Naive thymus-derived CD4-positive, alpha-beta T cell (primary cell): ENCODE measurements around the gene KCNK4. TPM values are rescaled to one million over a fixed set of nuclear protein-coding genes. Genes with fewer than 3 reads are reported as not detected.

Experiments used
- ATAC-seq: fragments of 150-1000 bp; cut with Tn5 transposase; 2 replicates; pipeline ENCODE4 v1.10.0; 2021; ENCODE audit warnings: mild to moderate bottlenecking, moderate library complexity
- CTCF ChIA-PET: fragments of 350-600 bp; sonication (Branson Sonifier 250); formaldehyde crosslinking; loops from one replicate; lab custom pipeline; 2021; ENCODE audit warnings: antibody characterized with exemption; lab: Charles Lee
- POLR2A ChIA-PET: fragments of 350-600 bp; sonication (Branson Sonifier 250); formaldehyde crosslinking; loops from one replicate; lab custom pipeline; 2021; ENCODE audit warnings: antibody characterized with exemption, inconsistent platforms; lab: Charles Lee
- DNase-seq, 9 donors: peaks; one replicate each; pipeline versions ENCODE4 v3.0.0 to v3.0.0-alpha.2; 2020 to 2022; ENCODE audit warnings: mixed read lengths in 1 of 9
- H3K27ac ChIP-seq: one replicate; pipeline ENCODE4 v1.7.0; 2013; ENCODE audit warnings: mild to moderate bottlenecking, low read depth, low read length, moderate library complexity
- H3K27me3 ChIP-seq, 2 donors: one replicate each; pipeline ENCODE4 v1.7.0; 2013; ENCODE audit warnings: low read length in 2 of 2, mild to moderate bottlenecking in 2 of 2, moderate library complexity in 2 of 2; ENCODE audit not compliant: control insufficient read depth in 2 of 2, insufficient read depth in 2 of 2
- H3K36me3 ChIP-seq, 3 experiments: 1 replicate in 2 of 3; 2 replicates in 1 of 3; pipeline ENCODE4 v1.7.0; 2013; ENCODE audit warnings: low read length in 3 of 3, mild to moderate bottlenecking in 3 of 3, moderate library complexity in 1 of 3; ENCODE audit not compliant: insufficient read depth in 3 of 3, control insufficient read depth in 2 of 3
- H3K4me1 ChIP-seq, 2 donors: one replicate each; pipeline ENCODE4 v1.7.0; 2013; ENCODE audit warnings: low read length in 2 of 2, mild to moderate bottlenecking in 2 of 2, moderate library complexity in 1 of 2; ENCODE audit not compliant: control insufficient read depth in 2 of 2, insufficient read depth in 2 of 2
- H3K4me3 ChIP-seq: 2 replicates; pipeline ENCODE4 v1.7.0; 2013; ENCODE audit warnings: mild to moderate bottlenecking, low read length
- H3K9me3 ChIP-seq, 3 experiments: 1 replicate in 2 of 3; 2 replicates in 1 of 3; pipeline ENCODE4 v1.7.0; 2013; ENCODE audit warnings: low read length in 3 of 3; ENCODE audit not compliant: control insufficient read depth in 2 of 3
- H3K27ac Mint-ChIP-seq, 9 donors: one replicate each; pipeline ENCODE4 v1.8.0; 2020 to 2022; ENCODE audit warnings: mixed read lengths in 9 of 9, mild to moderate bottlenecking in 8 of 9, moderate library complexity in 5 of 9, inconsistent platforms in 2 of 9
- H3K27me3 Mint-ChIP-seq, 5 donors: one replicate each; pipeline ENCODE4 v1.8.0; 2021 to 2022; ENCODE audit warnings: mixed read lengths in 5 of 5, mild to moderate bottlenecking in 1 of 5
- H3K36me3 Mint-ChIP-seq, 5 donors: one replicate each; pipeline ENCODE4 v1.8.0; 2020 to 2022; ENCODE audit warnings: mixed read lengths in 5 of 5, mild to moderate bottlenecking in 3 of 5, inconsistent platforms in 1 of 5
- H3K4me1 Mint-ChIP-seq, 7 donors: one replicate each; pipeline ENCODE4 v1.8.0; 2020 to 2022; ENCODE audit warnings: mixed read lengths in 7 of 7, mild to moderate bottlenecking in 3 of 7, inconsistent platforms in 1 of 7
- H3K4me3 Mint-ChIP-seq, 10 donors: one replicate each; pipeline ENCODE4 v1.8.0; 2020 to 2022; ENCODE audit warnings: mild to moderate bottlenecking in 10 of 10, mixed read lengths in 10 of 10, moderate library complexity in 6 of 10, inconsistent platforms in 2 of 10
- H3K9me3 Mint-ChIP-seq, 11 donors: one replicate each; pipeline ENCODE4 v1.8.0; 2020 to 2022; ENCODE audit warnings: mixed read lengths in 11 of 11, mild to moderate bottlenecking in 4 of 11, inconsistent platforms in 1 of 11, moderate library complexity in 1 of 11
- intact Hi-C, 2 donors: fragments of 100-400 bp; cut with micrococcal nuclease; formaldehyde crosslinking; loops; one replicate each; pipeline ENCODE4 v1.15.1; 2023
- polyA plus RNA-seq, 2 donors: library from polyadenylated mRNA; unstranded; fragments of 300-500 nt; fragmentation: Illumina TruSeq; gene quantifications; one replicate each; pipeline ENCODE4 v1.2.3, GENCODE V29; 2021
- total RNA-seq, 6 experiments: library from RNA in 5 of 6; stranded (reverse) in 5 of 6; gene quantifications; 1 replicate in 5 of 6; 2 replicates in 1 of 6; pipeline ENCODE4 v1.2.3 and lab custom pipeline; 2021 to 2026

Gene KCNK4
- total and polyA plus RNA-seq, 7 experiments from 2014 or later, result 0.42 TPM; not detected in 6

DNA sequence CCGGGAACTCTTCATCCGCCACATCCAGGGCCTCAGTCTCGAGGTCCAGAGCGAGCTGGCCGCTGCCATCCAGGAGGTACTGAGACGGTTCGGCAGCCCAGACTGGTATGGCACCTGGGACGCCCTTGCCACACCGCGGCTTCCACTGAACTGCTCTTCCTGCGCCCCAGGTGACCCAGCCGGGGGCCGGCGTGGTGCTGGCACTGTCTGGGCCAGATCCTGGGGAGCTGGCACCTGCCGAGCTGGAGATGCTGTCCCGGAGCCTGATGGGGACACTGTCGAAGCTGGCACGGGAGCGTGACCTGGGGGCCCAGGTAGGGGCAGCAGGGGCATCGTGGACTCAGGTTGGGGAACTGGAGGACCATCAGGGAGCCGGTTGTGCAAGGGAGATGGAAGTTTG, 50.3 kb downstream of the KCNK4 start:
- CTCF ChIA-PET, result interaction anchor here (1.3 kb wide), 1 partner anchor 23 kb away, joined by 5 read pairs; the partner anchor contains the start of genes PRDX5 and TRMT112
- Mint-ChIP-seq H3K4me1 (peaks cover 23 to 49% (median 30%) of the 10 kb centered on the region in 7 donors), H3K27ac (peak overlapping the region in 5 of 9 donors; percentile 17 to 94 (median 93)), H3K27me3 (peaks cover 0 to 2% (median 0%) of the 10 kb centered on the region in 5 donors), H3K4me3 (peak overlapping the region; percentile 81 to 91 (median 88)), H3K36me3 (peaks cover 0 to 16% (median 13%) of the 10 kb centered on the region in 5 donors), H3K9me3 (no peaks in the 10 kb centered on the region)
- no peak for ATAC-seq
- Histone ChIP-seq H3K36me3 (peaks cover 0 to 30% (median 12%) of the 10 kb centered on the region in 3 experiments), H3K27me3 (no peaks in the 10 kb centered on the region), H3K9me3 (no peaks in the 10 kb centered on the region), H3K4me3 (peak overlapping the region; percentile 73), H3K27ac (peak overlapping the region; percentile 89), H3K4me1 (peaks cover 29 to 30% of the 10 kb centered on the region in 2 donors)
- DNase-seq, result no peak
- intact Hi-C loops, result loop anchor here in 1 of 2 donors (2.0 kb wide), 1 partner anchor 71 kb away; no protein-coding TSS in a partner anchor
- POLR2A ChIA-PET, result interaction anchor here (1.0 to 3.6 kb wide), 3 partner anchors 23 to 135 kb away, joined by 3 to 38 read pairs (median 12); partner anchors contain the start of genes FERMT3, PRDX5 and TRMT112

DNA sequence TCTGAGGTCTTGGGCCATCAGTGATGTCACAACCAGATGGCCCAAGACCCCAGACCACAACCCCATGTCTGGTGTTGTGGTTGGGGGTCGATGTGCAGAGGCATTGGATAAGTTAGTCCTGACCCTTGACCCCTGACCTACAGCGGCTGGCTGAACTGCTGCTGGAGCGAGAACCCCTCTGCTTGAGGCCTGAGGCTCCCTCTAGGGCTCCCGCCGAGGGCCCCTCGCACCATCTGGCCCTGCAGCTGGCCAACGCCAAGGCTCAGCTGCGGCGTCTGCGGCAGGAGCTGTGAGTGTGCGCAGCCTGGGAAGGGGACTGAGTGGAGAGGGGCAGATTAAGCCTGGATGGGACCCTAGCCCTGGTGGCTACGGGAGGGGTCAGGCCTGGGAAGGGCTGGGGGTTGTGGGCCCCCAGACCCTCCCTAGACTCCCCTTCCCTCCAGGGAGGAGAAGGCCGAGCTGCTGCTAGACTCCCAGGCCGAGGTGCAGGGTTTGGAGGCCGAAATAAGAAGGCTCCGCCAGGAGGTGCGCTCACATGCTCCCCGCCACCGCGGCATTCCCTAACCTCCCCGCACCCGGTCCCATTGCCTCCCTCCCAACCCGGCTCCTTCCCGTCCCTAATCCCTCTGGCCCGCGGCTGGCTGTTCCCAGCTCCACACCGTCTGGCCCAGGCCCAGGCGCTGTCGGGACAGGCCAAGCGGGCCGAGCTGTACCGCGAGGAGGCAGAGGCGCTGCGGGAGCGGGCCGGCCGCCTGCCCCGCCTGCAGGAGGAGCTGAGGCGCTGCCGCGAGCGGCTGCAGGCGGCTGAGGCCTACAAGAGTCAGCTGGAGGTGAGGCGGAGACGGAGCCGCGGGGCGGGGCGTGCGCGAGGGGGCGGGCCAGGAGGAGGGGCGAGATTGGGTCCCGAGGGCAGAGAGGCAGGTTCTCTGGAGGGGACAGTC, 51.0 kb downstream of the KCNK4 start:
- ATAC-seq (peak; percentile 80), DNase-seq (peak; percentile 82 to 96 (median 88))
- peak overlapping the region in 9 of 10 donors; percentile 9 to 91 (median 76) for H3K4me3 Mint-ChIP-seq
- peaks cover 0 to 16% (median 13%) of the 10 kb centered on the region in 5 donors for H3K36me3 Mint-ChIP-seq
- peaks cover 0 to 2% (median 0%) of the 10 kb centered on the region in 5 donors for H3K27me3 Mint-ChIP-seq
- Histone ChIP-seq H3K36me3 (peaks cover 0 to 30% (median 12%) of the 10 kb centered on the region in 3 experiments), H3K4me1 (peaks cover 29 to 30% of the 10 kb centered on the region in 2 donors), H3K9me3 (no peaks in the 10 kb centered on the region), H3K4me3 (no peak overlapping the region), H3K27ac (peak overlapping the region; percentile 40), H3K27me3 (no peaks in the 10 kb centered on the region)
- intact Hi-C loops, result loop anchor here (1.0 to 2.0 kb wide), 2 partner anchors 13 to 71 kb away; no protein-coding TSS in a partner anchor
- CTCF ChIA-PET, result interaction anchor here (0.8 to 1.3 kb wide), 2 partner anchors 24 to 263 kb away, joined by 3 to 5 read pairs; partner anchors contain the start of genes PRDX5 and TRMT112
- H3K9me3 Mint-ChIP-seq, result no peaks in the 10 kb centered on the region
- POLR2A ChIA-PET, result interaction anchor here (0.9 to 3.6 kb wide), 7 partner anchors 9 to 135 kb away, joined by 3 to 38 read pairs (median 4); partner anchors contain the start of genes ESRRA, FERMT3, PRDX5 and TRMT112
- H3K27ac Mint-ChIP-seq, result peak overlapping the region in 3 of 9 donors; percentile 25 to 75 (median 42)
- H3K4me1 Mint-ChIP-seq, result peaks cover 23 to 49% (median 30%) of the 10 kb centered on the region in 7 donors

DNA sequence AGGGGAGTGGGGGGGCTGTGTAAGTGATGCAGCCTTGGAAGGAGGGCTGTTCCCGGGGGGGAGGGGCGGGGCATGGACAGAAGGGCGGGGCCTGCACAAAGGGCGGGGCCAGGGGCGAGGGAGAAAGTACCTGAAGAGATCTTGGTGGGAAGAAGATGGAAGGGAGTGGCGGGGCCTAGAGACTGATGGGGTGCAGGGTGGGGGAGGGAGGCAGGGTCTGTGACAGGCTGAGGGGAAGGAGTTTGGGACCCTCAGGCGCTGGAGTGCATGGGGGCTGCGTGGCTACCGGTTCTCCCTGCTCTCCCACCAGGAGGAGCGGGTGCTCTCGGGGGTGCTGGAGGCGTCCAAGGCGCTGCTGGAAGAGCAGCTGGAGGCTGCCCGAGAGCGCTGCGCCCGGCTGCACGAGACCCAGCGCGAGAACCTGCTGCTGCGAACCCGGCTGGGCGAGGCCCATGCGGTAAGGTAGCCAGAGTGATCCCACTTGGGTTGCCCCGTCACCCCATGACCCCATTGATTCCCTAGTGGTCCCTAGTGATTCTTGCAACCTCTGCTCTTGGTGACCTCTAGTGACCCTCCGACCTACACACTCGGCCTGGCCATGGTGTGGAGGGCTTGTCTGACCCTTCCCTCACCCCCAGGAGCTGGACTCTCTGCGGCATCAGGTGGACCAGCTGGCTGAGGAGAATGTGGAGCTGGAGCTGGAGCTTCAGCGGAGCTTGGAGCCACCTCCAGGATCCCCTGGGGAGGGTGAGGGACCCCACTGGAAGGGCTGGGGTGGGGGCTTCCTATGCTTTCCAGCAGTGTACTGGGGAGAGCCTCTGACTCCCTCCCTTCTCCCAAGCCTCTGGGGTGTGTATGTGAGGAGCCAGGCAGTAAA, 52.0 kb downstream of the KCNK4 start:
- ChIA-PET CTCF (interaction anchor here (0.8 kb wide), 1 partner anchor 262 kb away, joined by 3 read pairs; no protein-coding TSS in a partner anchor), POLR2A (interaction anchor here (0.9 to 3.6 kb wide), 5 partner anchors 10 to 38 kb away, joined by 3 to 38 read pairs (median 4); partner anchors contain the start of genes ESRRA, PRDX5 and TRMT112)
- Histone ChIP-seq H3K27me3 (no peaks in the 10 kb centered on the region), H3K27ac (no peak overlapping the region), H3K4me1 (peaks cover 29 to 30% of the 10 kb centered on the region in 2 donors), H3K36me3 (peaks cover 0 to 27% (median 8%) of the 10 kb centered on the region in 3 experiments), H3K4me3 (no peak overlapping the region), H3K9me3 (no peaks in the 10 kb centered on the region)
- peak; percentile 4 for ATAC-seq
- intact Hi-C loops, result loop anchor here in 1 of 2 donors (1.0 kb wide), 1 partner anchor 12 kb away; no protein-coding TSS in a partner anchor
- peak overlapping the region in 7 of 10 donors; percentile 27 to 91 (median 76) for H3K4me3 Mint-ChIP-seq
- H3K27me3 Mint-ChIP-seq, result peaks cover 0 to 2% (median 0%) of the 10 kb centered on the region in 5 donors
- no peak for DNase-seq
- no peaks in the 10 kb centered on the region for H3K9me3 Mint-ChIP-seq
- H3K27ac Mint-ChIP-seq, result peak overlapping the region in 3 of 9 donors; percentile 38 to 75 (median 42)
- peaks cover 23 to 43% (median 27%) of the 10 kb centered on the region in 7 donors for H3K4me1 Mint-ChIP-seq
- peaks cover 0 to 12% (median 7%) of the 10 kb centered on the region in 5 donors for H3K36me3 Mint-ChIP-seq

DNA sequence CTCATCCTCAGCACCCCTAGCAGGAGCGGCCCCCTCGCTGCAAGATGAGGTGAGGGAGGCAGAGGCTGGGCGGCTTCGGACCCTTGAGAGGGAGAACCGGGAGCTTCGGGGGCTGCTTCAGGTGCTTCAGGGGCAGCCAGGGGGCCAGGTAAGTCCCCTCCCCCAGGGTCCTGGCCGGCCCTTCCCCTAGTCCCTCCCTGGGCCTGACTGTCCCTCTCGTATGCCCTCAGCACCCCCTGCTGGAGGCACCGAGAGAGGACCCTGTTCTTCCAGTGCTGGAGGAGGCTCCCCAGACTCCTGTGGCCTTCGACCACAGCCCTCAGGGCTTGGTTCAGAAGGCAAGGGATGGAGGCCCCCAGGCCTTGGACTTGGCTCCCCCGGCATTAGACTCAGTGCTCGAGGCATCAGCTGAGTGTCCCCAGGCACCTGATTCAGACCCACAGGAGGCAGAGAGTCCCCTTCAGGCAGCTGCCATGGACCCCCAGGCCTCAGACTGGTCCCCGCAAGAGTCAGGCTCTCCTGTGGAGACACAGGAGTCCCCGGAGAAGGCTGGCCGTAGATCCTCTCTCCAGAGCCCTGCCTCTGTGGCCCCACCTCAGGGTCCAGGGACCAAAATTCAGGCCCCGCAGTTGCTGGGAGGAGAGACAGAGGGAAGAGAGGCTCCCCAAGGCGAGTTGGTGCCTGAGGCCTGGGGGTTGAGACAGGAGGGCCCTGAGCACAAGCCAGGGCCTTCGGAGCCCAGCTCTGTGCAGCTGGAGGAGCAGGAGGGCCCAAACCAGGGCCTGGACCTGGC, 52.9 kb downstream of the KCNK4 start:
- no peak for ATAC-seq
- Histone ChIP-seq H3K36me3 (peaks cover 0 to 36% (median 8%) of the 10 kb centered on the region in 3 experiments), H3K27me3 (no peaks in the 10 kb centered on the region), H3K4me3 (no peak overlapping the region), H3K4me1 (peaks cover 27 to 28% of the 10 kb centered on the region in 2 donors), H3K27ac (no peak overlapping the region), H3K9me3 (no peaks in the 10 kb centered on the region)
- no peaks in the 10 kb centered on the region for H3K9me3 Mint-ChIP-seq
- POLR2A ChIA-PET, result interaction anchor here (0.8 to 1.5 kb wide), 2 partner anchors 10 to 26 kb away, joined by 3 to 5 read pairs; partner anchors contain the start of gene PRDX5
- H3K27ac Mint-ChIP-seq, result no peak overlapping the region
- peaks cover 0 to 2% (median 0%) of the 10 kb centered on the region in 5 donors for H3K27me3 Mint-ChIP-seq
- CTCF ChIA-PET, result interaction anchor here (2.8 kb wide), 1 partner anchor 139 kb away, joined by 10 read pairs; no protein-coding TSS in a partner anchor
- H3K4me3 Mint-ChIP-seq, result no peak overlapping the region
- no peak for DNase-seq
- peaks cover 21 to 37% (median 25%) of the 10 kb centered on the region in 7 donors for H3K4me1 Mint-ChIP-seq
- H3K36me3 Mint-ChIP-seq, result peaks cover 0 to 12% (median 5%) of the 10 kb centered on the region in 5 donors
- intact Hi-C loops, result no loop called here

DNA sequence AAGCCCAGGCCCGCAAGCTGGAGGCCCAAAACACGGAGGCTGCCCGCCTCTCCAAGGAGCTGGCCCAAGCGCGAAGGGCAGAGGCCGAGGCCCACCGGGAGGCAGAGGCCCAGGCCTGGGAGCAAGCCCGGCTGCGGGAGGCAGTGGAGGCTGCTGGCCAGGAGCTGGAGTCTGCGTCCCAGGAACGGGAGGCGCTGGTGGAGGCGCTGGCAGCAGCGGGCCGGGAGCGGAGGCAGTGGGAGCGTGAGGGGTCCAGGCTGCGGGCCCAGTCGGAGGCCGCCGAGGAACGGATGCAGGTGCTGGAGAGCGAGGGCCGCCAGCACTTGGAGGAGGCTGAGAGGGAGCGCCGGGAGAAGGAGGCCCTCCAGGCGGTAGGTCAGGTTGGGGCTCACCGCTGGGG, 53.7 kb downstream of the KCNK4 start:
- DNase-seq (no peak), ATAC-seq (no peak)
- H3K36me3 ChIP-seq, result peaks cover 0 to 43% (median 8%) of the 10 kb centered on the region in 3 experiments
- intact Hi-C loops, result no loop called here
- no peak overlapping the region for H3K4me3 ChIP-seq
- H3K4me3 Mint-ChIP-seq, result no peak overlapping the region
- H3K27ac Mint-ChIP-seq, result peak overlapping the region in 1 of 9 donors; percentile 16
- H3K9me3 ChIP-seq, result no peaks in the 10 kb centered on the region
- ChIA-PET POLR2A (interaction anchor here (0.6 kb wide), 1 partner anchor 34 kb away, joined by 3 read pairs; no protein-coding TSS in a partner anchor), CTCF (interaction anchor here (2.8 kb wide), 1 partner anchor 140 kb away, joined by 10 read pairs; no protein-coding TSS in a partner anchor)
- peaks cover 19 to 20% of the 10 kb centered on the region in 2 donors for H3K4me1 ChIP-seq
- peaks cover 0 to 2% (median 0%) of the 10 kb centered on the region in 5 donors for H3K27me3 Mint-ChIP-seq
- peaks cover 0 to 12% (median 5%) of the 10 kb centered on the region in 5 donors for H3K36me3 Mint-ChIP-seq
- H3K9me3 Mint-ChIP-seq, result no peaks in the 10 kb centered on the region
- H3K4me1 Mint-ChIP-seq, result peaks cover 13 to 29% (median 17%) of the 10 kb centered on the region in 7 donors
- H3K27ac ChIP-seq, result no peak overlapping the region
- no peaks in the 10 kb centered on the region for H3K27me3 ChIP-seq
